Ammon's horn (tissue), 1 donor: ENCODE measurements around the gene MSX2.

Experiments
- DNase-seq: peaks from one replicate; pipeline ENCODE4 v3.0.0-alpha.2; 2016; ENCODE audit warnings: low spot score

MSX2 gene

DNA sequence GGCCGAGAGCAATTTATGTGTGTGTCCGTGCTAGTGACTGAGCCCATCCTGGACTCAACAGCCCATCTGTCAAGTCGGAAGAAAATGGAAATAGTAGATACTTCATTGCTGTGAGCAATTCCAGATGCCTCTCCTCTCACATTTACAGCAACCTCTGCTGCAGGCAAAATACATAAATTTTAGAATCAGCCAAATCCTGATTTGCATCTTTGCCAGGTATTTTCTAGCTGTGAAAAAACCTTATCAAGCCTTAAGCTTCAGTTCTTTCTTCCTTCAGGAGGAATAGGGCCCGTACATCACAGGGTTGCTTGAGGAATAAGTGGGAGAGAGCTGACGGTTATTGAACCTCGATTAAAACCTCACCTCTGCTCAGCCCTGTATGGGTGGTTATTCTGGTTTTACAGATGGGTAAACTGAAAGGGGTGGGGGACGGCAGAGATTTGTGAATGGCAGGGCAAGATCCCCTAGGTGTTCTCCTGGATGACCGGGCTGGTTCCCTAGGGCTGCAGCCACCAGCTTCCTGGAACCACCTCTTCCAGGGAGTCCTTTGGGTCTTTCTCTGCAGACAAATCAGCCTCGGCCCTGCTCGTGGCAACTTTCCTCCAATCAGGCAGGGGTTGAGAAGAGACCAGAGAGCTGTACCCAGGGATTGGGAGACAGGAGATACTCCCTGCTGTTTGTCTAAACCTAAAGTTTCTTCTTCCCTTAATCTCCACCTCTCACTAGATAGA is 5.3 kb upstream of the MSX2 start:
- no peak for DNase-seq

DNA sequence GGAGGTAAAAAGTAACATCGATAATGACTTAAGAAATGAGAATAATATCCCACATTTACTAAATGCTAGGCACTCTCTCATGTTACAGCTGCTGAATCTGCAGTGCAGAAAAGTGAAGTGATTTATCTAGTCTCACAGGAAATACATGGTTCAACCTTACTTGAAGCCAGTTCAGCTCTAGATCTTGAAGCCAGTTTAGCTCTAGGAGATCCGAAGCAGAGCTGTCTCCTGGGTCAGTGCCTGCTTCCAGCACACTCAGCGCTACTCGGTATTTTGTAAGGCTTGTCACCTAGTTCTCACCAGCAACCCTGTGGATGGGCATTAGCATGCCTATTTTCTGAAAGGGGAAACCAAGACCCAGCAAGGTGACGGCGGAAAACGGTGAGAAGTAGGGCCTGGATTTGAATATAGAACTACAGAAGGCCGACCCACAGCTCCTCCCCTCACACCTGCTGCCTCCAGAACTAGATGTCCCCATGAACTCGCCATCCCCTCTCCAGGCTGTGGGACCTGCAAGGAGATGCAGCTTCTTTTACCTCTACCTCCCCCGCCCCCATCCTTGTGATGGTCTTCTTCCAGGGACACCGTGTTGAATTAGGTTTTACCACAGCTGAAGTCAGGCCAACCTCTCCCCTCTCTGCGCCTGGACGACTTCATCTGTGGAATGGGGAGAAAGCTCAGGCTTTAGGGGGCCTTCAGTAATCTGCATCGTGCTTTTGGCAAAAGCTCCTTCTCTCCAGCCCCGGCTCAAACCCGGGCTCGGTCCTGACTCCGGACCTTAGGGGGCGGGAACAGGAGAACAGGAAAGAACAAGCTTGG is 4.4 kb upstream of the MSX2 start:
- no peak for DNase-seq

DNA sequence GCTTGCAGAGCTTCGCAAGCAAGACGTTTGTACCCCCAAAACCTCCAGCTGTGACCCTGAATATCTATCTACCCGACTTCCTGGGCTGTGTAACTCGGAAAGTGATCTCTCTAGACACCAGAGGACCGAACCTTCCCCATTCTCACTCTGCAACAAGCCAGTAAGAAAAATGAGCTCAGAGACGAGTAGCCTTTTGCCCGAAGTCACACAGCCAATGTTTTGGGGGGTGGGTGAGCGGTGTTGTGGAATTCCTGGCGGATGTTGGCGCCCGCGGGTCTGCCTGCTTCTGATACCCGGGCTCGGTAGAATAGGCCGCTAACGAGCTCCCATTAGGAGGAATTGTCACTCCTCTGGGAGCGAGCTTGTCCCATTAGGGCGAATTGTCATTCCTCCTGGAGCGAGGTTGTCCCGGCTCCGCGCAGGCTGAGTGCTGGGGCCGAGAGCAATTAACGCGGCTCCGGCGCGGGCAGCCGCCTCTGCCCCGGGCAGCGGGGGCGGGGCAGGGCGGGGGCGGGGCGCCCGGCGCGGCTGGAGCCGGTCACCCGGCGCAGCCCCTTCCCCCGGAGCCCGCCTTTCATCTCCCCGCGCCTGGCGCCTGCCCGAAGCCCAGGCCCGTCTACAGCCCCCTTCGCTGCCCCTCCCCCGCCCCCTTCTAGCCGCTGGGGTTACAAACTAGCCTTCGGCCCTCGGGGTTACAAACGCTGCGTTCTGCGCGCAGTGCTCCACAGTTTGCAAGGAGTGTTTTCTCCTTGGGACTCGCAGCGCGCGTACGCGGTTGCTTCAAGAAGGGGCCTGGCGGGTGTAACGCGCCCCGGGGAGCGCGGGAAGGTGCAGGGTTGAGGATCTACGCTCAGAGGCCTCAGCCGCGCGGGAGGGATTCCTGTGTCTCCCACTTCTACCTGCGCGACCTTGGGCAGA is 3.5 kb upstream of the MSX2 start:
- DNase-seq = no peak

DNA sequence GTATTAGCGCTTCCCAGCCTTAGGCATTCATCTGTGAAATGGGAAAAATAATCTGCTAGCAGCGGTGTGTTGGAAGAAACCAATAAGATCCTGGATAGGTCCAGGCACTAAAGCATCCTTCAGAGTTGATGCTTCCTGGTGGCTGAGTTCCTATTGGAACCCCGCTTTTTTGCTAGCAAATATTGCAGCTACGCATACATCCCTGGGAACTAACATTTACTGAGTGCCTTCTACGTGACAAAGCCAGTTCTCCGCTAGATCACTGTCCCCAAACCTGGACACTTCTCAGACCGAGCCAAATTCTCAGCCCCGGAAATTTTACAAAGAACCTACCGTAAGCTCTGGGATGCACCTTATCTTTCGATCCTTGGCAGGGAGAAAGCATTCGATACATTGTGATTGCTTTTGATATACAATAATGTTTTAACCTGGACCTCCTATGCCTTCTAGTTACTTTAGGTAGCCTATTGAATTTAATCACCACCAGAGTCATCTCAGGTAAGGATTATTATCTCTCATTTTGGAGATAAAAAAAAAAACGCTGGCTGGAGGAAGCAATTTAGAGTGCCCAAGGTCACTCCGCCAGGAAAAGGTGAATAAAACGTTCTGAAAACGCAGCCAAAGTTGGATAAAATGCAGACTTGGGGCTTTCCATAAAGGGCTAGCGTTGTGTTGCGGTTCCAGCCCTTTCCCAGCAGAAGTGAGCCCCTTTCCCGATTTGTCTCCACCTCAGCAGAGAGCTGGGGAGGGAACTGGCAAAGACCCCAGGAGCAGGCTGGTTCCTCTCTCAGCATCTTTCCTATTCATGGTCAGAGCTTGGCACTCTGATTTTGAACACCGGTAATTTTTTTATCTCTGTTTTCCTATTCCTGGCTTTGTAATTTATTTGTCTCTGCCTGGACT is 2.6 kb upstream of the MSX2 start:
- no peak for DNase-seq

DNA sequence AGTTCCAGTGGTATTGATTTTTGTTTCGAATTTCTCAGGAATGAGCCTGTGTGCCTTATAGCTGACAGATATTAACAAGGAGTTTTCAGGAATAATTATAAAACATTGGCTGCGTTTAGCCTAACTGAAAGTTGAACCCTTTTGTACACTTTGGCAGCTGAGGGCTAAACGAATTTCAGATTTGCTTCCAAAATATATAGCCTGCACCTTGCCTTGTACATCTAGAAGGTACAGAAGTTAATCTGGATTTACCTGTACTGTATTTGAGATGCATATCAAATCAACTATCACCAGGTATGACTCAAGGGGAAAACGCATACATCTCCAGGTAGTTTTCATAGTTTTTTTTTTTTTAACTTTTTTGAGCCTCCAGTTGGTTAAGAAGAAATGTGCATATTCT is 1.9 kb upstream of the MSX2 start:
- no peak for DNase-seq

DNA sequence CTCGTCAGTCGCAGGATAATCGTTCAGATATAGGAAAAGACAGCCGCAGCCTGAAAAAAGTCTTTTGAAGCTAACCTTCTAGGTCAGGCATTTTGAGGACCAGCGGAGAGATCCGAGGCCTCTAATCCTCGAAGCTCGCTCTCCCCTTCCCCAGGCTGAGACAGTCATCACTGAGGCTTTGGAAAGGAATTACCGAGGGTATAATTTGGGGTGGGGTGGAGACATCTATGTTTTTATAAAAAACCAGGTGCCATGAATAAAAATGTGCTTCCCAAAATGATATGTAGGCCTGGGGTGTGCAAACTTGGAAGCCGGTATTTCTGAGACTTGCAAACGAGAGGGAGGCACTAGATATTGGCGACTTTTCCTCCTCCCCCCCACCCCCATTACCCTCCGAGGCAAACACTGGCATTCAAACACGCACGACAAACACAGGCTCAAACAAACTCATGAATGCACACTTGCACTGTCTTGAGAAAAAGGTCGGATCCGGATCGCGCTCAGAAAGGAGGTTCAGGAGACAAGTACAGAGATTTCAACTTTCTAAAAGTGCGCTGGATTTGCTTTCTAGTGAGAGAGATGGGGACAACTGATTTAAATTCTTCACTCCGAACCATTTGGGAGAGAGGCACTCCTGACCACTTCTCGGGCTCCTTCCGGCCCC is 935 bp upstream of the MSX2 start:
- DNase-seq = no peak

DNA sequence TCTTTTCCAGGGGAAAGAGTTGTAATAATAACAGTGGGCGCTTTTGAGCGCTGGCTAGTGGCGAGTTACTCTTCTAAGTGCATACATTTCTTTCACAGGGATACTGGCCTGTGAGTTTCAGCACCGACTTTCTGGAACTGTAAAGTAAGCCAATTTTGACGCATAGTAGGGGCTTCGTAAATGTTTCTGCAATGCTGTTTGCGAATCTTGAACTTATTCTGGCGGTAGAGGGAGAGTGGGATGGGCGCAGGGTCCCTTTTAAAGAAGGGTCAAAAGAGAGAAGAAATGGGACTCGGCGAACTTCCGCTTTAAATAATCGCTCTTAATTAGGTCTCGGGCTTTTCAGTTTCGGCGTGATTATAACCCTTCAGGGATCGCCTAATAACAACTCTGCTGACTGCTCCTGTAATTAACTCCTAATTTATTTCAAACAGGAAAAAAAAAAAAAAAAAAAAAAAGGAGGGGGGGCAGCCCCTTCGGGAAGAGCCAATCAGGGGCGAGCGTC is 351 bp upstream of the MSX2 start:
- no peak for DNase-seq

DNA sequence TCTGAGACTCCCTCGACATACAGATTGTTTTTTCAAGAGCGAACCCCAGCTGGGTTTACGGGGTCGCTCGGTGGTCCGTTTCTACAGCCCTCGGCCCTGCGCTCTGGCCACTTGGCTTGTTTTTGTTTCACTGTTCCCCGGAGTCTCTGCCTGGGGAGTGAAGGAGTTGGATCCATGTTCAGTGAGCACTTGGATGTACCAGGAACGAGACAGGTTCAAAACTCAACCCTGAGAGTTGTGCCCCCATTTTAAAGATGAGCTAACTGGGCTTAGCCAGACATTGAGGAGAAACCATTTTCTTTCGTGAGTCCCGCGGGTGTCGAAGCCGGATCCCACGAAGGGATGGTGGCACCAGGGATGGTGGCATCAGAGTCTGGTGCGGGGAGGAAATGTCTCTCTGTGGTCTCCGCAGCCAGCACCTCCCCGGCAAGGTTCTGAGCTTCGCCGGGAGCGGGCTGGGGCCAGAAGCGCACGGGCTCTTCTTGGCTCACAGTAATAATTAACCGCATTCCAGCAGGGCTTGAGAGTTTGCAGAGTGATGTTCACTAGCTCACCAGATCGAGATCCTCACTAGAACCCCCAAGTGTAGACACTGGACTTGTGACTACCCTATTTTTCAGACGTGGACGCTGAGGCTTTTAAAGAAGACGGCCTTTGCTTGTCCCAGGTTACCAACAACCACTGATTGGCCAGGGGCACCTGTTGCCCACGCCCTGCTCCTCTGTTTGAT is 1.0 kb downstream of the MSX2 start:
- DNase-seq = no peak

DNA sequence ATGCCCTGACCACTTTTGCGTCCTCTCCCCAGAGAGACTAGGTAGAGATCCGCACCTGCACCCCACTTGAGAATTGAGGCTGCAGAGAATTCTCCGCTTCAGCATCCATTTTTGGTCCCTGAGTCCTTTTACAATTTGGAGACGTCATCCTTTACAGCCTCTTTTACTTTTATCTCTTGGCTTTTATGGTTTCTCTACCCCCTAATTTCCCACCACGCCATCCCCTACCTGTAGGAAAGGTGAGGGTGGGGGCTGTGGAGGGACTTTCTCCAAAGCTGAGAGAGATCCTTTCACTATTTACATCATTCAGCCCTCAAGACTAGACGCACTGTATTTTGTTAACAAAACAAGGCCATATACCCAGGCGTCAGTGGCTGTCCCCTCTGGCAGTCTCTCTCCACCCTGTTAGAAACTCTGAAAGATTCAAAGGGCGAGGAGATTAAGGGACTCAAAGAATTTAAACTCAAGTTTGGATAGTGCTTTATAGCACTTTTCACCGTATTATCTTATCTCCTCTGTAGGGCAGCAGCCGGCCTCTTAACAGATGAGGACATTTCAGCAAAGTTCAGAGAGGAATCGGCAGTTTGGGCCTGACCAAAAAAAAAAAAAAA is 1.7 kb downstream of the MSX2 start:
- DNase-seq = no peak

DNA sequence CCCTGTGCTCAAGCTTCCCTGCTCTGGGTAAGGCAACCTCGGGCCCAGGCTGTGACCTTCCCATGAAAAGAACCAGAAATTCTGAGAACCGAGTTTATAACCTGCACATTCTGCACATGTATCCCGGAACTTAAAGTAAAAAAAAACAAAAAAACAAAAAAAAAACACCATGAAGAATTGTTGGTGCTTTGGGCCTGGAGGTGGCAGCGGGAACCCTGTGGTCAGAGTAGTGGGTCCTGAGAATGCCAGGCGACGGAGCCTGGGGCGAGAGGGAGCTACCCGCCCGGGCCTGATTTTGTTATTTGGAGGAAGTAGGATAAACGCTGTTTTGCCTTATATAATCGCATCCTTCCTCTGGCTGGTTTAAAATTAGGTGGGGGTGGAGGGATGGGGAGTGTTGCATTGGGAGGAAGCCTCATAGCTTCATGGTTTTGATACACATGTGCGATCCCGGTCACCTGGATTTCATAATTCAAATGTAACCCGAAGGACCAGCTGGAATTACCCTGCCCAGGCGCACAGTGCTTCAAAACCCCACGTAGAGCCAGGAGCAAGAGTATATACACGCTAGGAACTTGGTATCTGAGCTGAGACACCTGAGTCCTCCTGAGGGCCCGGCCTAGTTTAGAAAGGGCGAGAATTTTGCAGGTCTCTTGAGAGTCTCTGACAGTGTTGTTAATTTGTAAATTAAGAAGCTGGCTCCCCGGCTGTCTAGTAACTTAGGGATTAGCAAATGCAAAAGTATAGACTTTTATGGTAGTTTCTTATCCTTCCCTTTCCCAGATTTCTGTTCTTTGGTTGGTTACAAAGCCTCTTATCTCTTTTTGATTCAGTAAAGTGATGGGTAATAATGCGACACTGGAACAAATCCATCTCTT is 2.8 kb downstream of the MSX2 start:
- no peak for DNase-seq

DNA sequence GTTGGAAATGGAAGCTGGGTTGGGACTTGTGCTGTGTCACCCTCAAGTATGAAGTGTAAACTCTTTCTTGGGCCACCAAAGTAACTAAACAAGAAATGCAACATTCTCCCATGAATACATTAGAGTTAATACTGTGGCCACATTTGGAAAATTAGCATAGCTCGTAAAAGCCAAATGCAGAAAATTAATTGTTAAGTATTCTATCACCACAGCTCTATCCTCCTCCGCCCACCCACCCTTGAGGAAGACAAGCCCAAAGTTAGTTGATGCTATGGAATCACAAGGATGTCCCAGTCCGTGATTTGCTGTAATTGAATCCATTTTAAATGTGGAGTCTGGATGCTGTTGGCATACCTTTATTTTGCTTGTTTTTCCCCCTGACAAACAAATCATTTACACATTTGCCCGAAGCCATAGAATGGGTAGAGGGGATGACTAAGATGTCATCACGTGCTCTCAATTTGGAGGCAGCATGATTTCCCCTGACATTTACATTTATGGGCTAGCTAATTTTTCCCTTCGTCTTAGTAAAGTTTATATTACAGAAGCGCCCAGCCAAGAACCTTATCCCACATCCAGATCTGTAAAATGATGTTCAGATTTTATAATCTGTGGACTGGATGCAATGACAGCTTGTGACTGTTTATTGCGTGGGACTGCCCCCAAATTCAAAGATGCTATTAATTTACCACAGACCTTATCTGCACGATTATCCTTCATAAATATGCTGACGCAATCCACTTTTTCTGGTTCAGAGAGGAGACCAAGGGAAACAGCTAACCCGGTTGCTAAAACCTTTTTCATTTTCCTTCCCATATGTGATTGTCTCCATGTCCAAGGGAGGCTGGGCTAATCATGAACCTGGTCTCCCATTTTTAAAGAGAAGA is 3.7 kb downstream of the MSX2 start:
- no peak for DNase-seq

DNA sequence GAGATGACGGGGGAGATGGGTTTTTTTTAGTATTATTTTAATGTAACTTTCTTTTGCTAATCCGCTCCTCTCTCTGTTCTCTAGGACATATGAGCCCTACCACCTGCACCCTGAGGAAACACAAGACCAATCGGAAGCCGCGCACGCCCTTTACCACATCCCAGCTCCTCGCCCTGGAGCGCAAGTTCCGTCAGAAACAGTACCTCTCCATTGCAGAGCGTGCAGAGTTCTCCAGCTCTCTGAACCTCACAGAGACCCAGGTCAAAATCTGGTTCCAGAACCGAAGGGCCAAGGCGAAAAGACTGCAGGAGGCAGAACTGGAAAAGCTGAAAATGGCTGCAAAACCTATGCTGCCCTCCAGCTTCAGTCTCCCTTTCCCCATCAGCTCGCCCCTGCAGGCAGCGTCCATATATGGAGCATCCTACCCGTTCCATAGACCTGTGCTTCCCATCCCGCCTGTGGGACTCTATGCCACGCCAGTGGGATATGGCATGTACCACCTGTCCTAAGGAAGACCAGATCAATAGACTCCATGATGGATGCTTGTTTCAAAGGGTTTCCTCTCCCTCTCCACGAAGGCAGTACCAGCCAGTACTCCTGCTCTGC is 4.8 kb downstream of the MSX2 start:
- no peak for DNase-seq

DNA sequence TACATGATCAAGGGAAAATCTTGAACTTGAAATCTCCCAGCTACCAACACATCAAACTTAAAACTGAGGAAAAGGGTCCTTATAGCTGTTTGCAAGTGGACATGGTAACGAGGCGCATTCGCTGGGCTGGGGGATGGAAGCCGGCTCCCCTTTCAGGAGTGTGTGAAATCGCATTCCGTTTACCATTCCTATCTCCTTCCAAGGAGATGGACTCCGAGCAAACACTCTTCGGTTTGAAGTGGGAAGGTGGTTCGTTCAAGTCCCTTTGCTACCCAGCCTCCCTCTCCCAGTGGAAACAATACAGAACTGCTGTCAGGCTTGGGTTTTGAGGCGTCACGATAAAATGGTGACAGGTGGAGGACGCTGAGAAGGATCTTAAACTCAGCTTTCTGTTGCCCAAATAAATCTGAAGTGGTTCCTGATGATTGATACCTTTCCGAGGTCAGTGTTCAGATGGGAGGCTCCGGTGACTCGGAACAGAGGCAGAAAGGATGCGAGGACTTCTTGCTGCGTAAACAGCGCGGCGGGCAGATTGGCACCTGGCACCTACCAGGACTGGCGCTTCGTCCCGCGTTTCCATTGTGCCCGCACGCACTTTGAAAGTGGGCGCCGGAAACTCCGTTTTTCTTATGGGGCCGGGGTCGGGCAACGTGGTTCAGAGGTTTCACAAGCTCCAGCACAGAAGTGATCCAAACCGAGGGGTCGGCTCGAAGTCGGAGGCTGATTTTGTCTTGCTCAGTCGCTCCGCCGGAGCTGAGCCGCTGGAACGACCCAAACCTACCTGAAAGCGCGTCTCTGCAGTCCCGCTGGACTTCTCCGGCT is 7.0 kb downstream of the MSX2 start:
- DNase-seq = no peak

DNA sequence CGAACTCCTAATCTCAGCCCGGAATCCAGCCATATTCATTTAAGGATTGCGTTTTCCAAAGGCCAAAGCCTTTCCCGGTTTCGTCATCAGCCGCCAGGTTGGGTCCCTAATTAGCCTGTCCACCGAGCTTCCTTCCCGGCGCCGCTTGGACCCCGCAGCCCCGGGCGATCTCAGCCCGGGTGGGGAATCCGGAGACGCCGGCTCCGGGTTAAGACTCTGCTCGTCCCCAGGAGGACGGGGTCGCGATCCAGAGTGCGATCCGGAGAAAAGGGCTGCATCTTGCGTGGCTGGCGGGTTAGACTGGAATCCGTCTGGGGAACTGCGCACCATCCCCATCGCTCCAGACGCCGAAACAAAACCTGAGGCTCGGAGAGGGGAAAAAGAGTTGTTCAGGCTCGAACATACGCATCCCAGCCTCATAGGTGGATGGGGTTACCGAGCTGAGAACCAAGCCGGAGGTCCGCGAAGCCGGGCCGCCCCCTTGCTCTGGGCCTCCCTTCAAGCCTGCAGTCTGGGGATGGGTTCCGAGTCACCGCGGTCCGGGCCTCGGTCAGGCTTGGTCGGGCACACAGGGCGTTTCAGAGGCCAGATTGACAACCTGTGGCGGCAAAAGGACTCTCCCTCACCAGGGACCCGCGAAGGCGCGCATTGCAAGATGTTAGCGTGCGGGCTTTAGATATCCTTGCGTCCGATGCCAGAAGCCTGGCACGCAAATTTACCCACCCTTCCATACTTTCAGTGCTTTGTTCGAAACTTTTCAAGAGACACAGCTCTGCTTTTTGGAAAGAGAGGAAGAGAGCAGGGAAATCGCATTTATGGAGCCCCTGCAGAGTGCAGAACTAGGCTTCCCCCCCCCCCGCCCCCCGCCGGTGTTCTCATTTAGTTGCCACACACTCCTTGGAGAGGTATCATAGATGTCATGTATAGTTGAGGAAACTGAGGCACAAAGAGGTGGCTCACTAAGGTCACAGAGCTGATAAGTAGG is 7.9 kb downstream of the MSX2 start:
- DNase-seq = no peak

DNA sequence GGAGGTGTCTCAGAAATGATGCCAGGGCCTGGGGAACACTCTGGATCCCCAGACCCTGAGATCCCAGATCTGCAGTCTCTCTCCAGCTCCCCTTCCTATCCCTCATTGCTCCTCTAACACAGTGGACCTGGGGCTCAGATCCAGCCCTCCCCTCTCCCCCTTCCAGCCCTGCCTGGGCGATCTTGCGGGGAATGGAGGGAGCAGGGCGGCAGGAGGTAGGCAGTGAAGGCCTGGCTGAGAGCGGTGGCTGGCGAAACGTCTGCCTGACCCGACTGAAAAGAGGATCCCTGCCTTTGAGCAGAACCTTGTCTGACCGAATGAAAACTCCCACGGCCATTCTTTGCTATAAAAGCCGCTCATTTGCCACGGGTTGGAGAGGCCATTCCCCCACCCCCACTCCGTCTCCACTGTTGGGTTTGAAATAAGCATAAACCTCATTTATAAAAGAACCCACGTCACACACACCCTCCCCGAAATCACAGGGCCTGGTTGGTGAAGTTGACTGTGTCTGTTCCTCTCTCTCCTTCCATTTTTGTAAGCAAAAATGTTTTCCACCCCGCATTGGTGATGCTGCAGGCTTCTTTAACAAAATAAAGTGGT is 8.8 kb downstream of the MSX2 start:
- no peak for DNase-seq
